Loucy (cell line): Measurements from ENCODE around the gene PSMD13.

Experiments used
- H2AFZ ChIP-seq: fragments of 200-600 bp; sonication (generic); 2 replicates; pipeline ENCODE4 v1.6.0; 2016; ENCODE audit warnings: antibody characterized with exemption, mild to moderate bottlenecking, low read length, moderate library complexity
- H3F3A ChIP-seq: fragments of 200-600 bp; 2 replicates; pipeline ENCODE4 v1.6.0; 2016; ENCODE audit warnings: antibody characterized with exemption, low read depth, mild to moderate bottlenecking
- H3K27me3 ChIP-seq: fragments of 200-600 bp; sonication (generic); 2 replicates; pipeline ENCODE4 v1.6.1; 2014; ENCODE audit warnings: low read length, mild to moderate bottlenecking; ENCODE audit not compliant: insufficient read depth, poor library complexity, severe bottlenecking
- H3K36me3 ChIP-seq: fragments of 200-600 bp; sonication (generic); 2 replicates; pipeline ENCODE4 v1.6.1; 2016; ENCODE audit warnings: low read length; ENCODE audit not compliant: insufficient read depth
- H3K4me1 ChIP-seq: fragments of 200-600 bp; sonication (generic); 2 replicates; pipeline ENCODE4 v1.5.1; 2014; ENCODE audit warnings: low read length, mild to moderate bottlenecking; ENCODE audit not compliant: insufficient read depth, poor library complexity, severe bottlenecking
- H3K4me2 ChIP-seq: fragments of 200-600 bp; sonication (generic); 2 replicates; pipeline ENCODE4 v1.6.0; 2014; ENCODE audit warnings: antibody characterized with exemption, low read length, low read depth, mild to moderate bottlenecking; ENCODE audit not compliant: poor library complexity, severe bottlenecking
- H3K4me3 ChIP-seq: fragments of 200-600 bp; sonication (generic); 2 replicates; pipeline ENCODE4 v1.5.1; 2014; ENCODE audit warnings: low read length, mild to moderate bottlenecking, mixed read lengths; ENCODE audit not compliant: poor library complexity, severe bottlenecking
- H3K79me2 ChIP-seq: fragments of 200-600 bp; sonication (generic); 2 replicates; pipeline ENCODE4 v1.6.1; 2014; ENCODE audit warnings: low read length; ENCODE audit not compliant: insufficient read depth
- H3K9ac ChIP-seq: fragments of 200-600 bp; sonication (generic); 2 replicates; pipeline ENCODE4 v1.6.0; 2014; ENCODE audit warnings: mild to moderate bottlenecking, low read depth, low read length, moderate library complexity; ENCODE audit not compliant: poor library complexity, severe bottlenecking
- H3K9me2 ChIP-seq: fragments of 200-600 bp; sonication (generic); replicated peaks from 2 replicates; pipeline ENCODE4 v1.6.1; 2016; ENCODE audit warnings: low read depth, low read length, mixed read lengths
- H3K9me3 ChIP-seq: fragments of 200-600 bp; sonication (generic); 2 replicates; pipeline ENCODE4 v1.6.1; 2014; ENCODE audit warnings: mild to moderate bottlenecking, antibody characterized with exemption, low read length, low read depth; ENCODE audit not compliant: insufficient read depth
- H4K20me1 ChIP-seq: fragments of 200-600 bp; sonication (generic); 2 replicates; pipeline ENCODE4 v1.6.0; 2014; ENCODE audit warnings: antibody characterized with exemption, low read length, mild to moderate bottlenecking; ENCODE audit not compliant: insufficient read depth, poor library complexity, severe bottlenecking
- EZH2phosphoT487 ChIP-seq: fragments of 200-600 bp; IDR thresholded peaks from 2 replicates; pipeline ENCODE4 v1.6.1; 2018; ENCODE audit warnings: antibody characterized with exemption, mild to moderate bottlenecking, moderate library complexity, borderline replicate concordance
- TF ChIP-seq, protein P1 (sequence below): fragments of 200-600 bp; sonication (generic); conservative IDR thresholded peaks from 2 replicates; pipeline ENCODE4 v1.5.1; 2014; ENCODE audit warnings: mild to moderate bottlenecking, antibody characterized with exemption, low read length

PSMD13 gene

GRCh38 chr11:279966-280705 is 43.4 kb downstream of the PSMD13 start:
- no peak overlapping the region for H3K4me3 ChIP-seq
- H2AFZ ChIP-seq: no peak overlapping the region

DNA sequence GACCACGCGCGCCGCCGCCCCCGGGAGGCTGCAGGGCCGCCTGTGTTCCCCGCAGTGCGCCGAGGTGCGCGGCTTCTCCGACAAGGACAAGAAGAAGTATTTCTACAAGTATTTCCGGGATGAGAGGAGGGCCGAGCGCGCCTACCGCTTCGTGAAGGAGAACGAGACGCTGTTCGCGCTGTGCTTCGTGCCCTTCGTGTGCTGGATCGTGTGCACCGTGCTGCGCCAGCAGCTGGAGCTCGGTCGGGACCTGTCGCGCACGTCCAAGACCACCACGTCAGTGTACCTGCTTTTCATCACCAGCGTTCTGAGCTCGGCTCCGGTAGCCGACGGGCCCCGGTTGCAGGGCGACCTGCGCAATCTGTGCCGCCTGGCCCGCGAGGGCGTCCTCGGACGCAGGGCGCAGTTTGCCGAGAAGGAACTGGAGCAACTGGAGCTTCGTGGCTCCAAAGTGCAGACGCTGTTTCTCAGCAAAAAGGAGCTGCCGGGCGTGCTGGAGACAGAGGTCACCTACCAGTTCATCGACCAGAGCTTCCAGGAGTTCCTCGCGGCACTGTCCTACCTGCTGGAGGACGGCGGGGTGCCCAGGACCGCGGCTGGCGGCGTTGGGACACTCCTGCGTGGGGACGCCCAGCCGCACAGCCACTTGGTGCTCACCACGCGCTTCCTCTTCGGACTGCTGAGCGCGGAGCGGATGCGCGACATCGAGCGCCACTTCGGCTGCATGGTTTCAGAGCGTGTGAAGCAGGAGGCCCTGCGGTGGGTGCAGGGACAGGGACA is 44.1 kb downstream of the PSMD13 start:
- no peak overlapping the region for H2AFZ ChIP-seq
- H3F3A ChIP-seq: no peaks in the 10 kb centered on the region
- no peaks in the 10 kb centered on the region for H3K27me3 ChIP-seq
- no peak overlapping the region for H3K4me3 ChIP-seq
- H3K9me2 ChIP-seq: no peaks in the 10 kb centered on the region
- TF ChIP-seq EZH2phosphoT487: no peak
- TF ChIP-seq, protein P1, sequence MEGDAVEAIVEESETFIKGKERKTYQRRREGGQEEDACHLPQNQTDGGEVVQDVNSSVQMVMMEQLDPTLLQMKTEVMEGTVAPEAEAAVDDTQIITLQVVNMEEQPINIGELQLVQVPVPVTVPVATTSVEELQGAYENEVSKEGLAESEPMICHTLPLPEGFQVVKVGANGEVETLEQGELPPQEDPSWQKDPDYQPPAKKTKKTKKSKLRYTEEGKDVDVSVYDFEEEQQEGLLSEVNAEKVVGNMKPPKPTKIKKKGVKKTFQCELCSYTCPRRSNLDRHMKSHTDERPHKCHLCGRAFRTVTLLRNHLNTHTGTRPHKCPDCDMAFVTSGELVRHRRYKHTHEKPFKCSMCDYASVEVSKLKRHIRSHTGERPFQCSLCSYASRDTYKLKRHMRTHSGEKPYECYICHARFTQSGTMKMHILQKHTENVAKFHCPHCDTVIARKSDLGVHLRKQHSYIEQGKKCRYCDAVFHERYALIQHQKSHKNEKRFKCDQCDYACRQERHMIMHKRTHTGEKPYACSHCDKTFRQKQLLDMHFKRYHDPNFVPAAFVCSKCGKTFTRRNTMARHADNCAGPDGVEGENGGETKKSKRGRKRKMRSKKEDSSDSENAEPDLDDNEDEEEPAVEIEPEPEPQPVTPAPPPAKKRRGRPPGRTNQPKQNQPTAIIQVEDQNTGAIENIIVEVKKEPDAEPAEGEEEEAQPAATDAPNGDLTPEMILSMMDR: no peak
- no peaks in the 10 kb centered on the region for H3K36me3 ChIP-seq
- H3K9ac ChIP-seq: no peak overlapping the region
- no peaks in the 10 kb centered on the region for H3K9me3 ChIP-seq
- H3K79me2 ChIP-seq: no peaks in the 10 kb centered on the region
- H3K4me1 ChIP-seq: peaks cover 10% of the 10 kb centered on the region
- H3K4me2 ChIP-seq: no peak overlapping the region
- H4K20me1 ChIP-seq: no peaks in the 10 kb centered on the region

More at GRCh38 chr11:279966-280705, 43.4 kb downstream of the PSMD13 start:
- Histone ChIP-seq H3K9me3 (no peaks in the 10 kb centered on the region), H3K79me2 (no peaks in the 10 kb centered on the region), H4K20me1 (no peaks in the 10 kb centered on the region), H3K9ac (no peak overlapping the region), H3K27me3 (no peaks in the 10 kb centered on the region), H3K9me2 (no peaks in the 10 kb centered on the region), H3K4me2 (no peak overlapping the region), H3K4me1 (peaks cover 10% of the 10 kb centered on the region), H3K36me3 (no peaks in the 10 kb centered on the region), H3F3A (no peaks in the 10 kb centered on the region)
- TF ChIP-seq, protein P1: no peak
- no peak for TF ChIP-seq EZH2phosphoT487

DNA sequence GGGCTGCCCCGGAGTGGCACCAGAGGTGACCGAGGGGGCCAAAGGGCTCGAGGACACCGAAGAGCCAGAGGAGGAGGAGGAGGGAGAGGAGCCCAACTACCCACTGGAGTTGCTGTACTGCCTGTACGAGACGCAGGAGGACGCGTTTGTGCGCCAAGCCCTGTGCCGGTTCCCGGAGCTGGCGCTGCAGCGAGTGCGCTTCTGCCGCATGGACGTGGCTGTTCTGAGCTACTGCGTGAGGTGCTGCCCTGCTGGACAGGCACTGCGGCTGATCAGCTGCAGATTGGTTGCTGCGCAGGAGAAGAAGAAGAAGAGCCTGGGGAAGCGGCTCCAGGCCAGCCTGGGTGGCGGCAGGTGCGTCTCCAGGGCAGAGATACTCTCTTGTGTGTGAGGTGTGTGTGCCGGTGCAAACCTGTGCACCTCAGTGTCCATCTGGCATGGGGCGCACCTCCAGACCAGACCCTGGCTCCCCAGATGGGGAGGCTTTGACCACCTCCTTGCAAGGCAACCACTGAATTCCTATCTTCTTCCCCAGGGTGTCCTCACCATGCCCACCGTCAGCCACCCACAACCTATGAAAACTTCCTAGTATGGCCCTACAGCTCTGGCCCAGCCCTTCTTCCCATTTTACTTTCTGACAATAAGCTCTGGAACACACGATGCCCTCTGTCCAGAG is 44.8 kb downstream of the PSMD13 start:
- H3K4me1 ChIP-seq: peaks cover 10% of the 10 kb centered on the region
- no peaks in the 10 kb centered on the region for H3F3A ChIP-seq
- no peaks in the 10 kb centered on the region for H3K27me3 ChIP-seq
- no peak overlapping the region for H3K4me2 ChIP-seq
- no peak overlapping the region for H2AFZ ChIP-seq
- H3K79me2 ChIP-seq: peaks cover 4% of the 10 kb centered on the region; the same call in 1 of the 2 replicates
- no peaks in the 10 kb centered on the region for H3K9me2 ChIP-seq
- no peak for TF ChIP-seq EZH2phosphoT487
- TF ChIP-seq, protein P1: no peak
- H3K36me3 ChIP-seq: no peaks in the 10 kb centered on the region
- H3K9ac ChIP-seq: no peak overlapping the region
- no peaks in the 10 kb centered on the region for H3K9me3 ChIP-seq
- no peak overlapping the region for H3K4me3 ChIP-seq
- no peaks in the 10 kb centered on the region for H4K20me1 ChIP-seq
